Omental fat pad (tissue), 4 donors: ENCODE results near the gene C20orf144. TPM values are rescaled to one million over a fixed set of nuclear protein-coding genes. Genes with fewer than 3 reads are reported as not detected.

Experiments
- ATAC-seq: fragments of 150-250 bp; one replicate; pipeline ENCODE4 v1.9.1; 2016; ENCODE audit warnings: mild to moderate bottlenecking, moderate library complexity; ENCODE audit not compliant: low FRiP score
- DNase-seq: peaks from one replicate; pipeline ENCODE4 v3.0.0-alpha.2; 2019; ENCODE audit warnings: low spot score
- CTCF ChIP-seq, 3 donors: fragments of 450-650 bp; IDR thresholded peaks; one replicate each; pipeline ENCODE4 v1.5.1; 2016 to 2017; ENCODE audit warnings: antibody characterized with exemption in 3 of 3, mild to moderate bottlenecking in 3 of 3, moderate library complexity in 2 of 3
- total RNA-seq, 4 donors: library from RNA; depleted of rRNA; stranded (reverse); fragments of >200 nt; gene quantifications; one replicate each; pipeline ENCODE4 v1.1.0, GENCODE V29; 2016

Gene C20orf144
- total RNA-seq, 4 donors from 2014 or later = not detected

- DNase-seq = no peak
- no peak for ATAC-seq
- no peak for TF ChIP-seq CTCF (IDR thresholded peaks at IDR 0.05)
Measured at GRCh38 chr20:33709905-33710541, 47.9 kb downstream of the C20orf144 start.

- TF ChIP-seq CTCF (IDR thresholded peaks at IDR 0.05) = no peak
- DNase-seq = no peak
- no peak for ATAC-seq
Measured at GRCh38 chr20:33710681-33711445, 48.7 kb downstream of the C20orf144 start.

- no peak for TF ChIP-seq CTCF (IDR thresholded peaks at IDR 0.05)
- DNase-seq (no peak), ATAC-seq (no peak)
Measured at GRCh38 chr20:33711446-33711738, 49.3 kb downstream of the C20orf144 start.

Other genes with a start within 250 kb of the C20orf144 start
- 10 to 100 TPM; 28.5 to 39.2 (median 37.0) TPM for gene SNTA1, start 218.6 kb upstream of the C20orf144 start, total RNA-seq
- 10 to 100 TPM in 2 of 4 donors, 1 to 10 TPM in 2; 5.8 to 11.8 (median 10.0) TPM for gene CBFA2T2, start 172.2 kb upstream of the C20orf144 start, total RNA-seq
- 1 to 10 TPM; 1.1 to 2.4 (median 1.8) TPM for gene ACTL10, start 4.6 kb downstream of the C20orf144 start, total RNA-seq
- gene NECAB3, start 12.1 kb downstream of the C20orf144 start, total RNA-seq = 10 to 100 TPM; 19.1 to 29.8 (median 26.8) TPM
- 1 to 10 TPM; 1.2 to 1.9 (median 1.5) TPM for gene E2F1, start 24.1 kb downstream of the C20orf144 start, total RNA-seq
- gene PXMP4, start 58.0 kb downstream of the C20orf144 start, total RNA-seq = 1 to 10 TPM; 3.6 to 8.7 (median 4.8) TPM
- 1 to 10 TPM; 1.6 to 2.3 (median 2.0) TPM for gene ZNF341, start 69.7 kb downstream of the C20orf144 start, total RNA-seq
- gene CHMP4B, start 149.0 kb downstream of the C20orf144 start, total RNA-seq = 10 to 100 TPM; 64.8 to 96.7 (median 69.8) TPM